Smooth muscle cell (in vitro differentiated cells): ENCODE data around the gene CCDC59. TPM values are rescaled to one million over a fixed set of nuclear protein-coding genes. Genes with fewer than 3 reads are reported as not detected.

Source experiments
- DNase-seq: peaks from one replicate; lab custom pipeline; 2025; ENCODE audit not compliant: unreplicated experiment; lab: John Stamatoyannopoulos, UW
- H2AFZ ChIP-seq: fragments of 200-600 bp; sonication (generic); 2 replicates; pipeline ENCODE4 v1.6.0; 2016; ENCODE audit warnings: antibody characterized with exemption, low read depth, mild to moderate bottlenecking
- H3F3A ChIP-seq: fragments of 200-600 bp; sonication (generic); 2 replicates; pipeline ENCODE4 v1.6.0; 2017; ENCODE audit warnings: antibody characterized with exemption, low read depth
- H3K27ac ChIP-seq: fragments of 200-600 bp; sonication (generic); 2 replicates; pipeline ENCODE4 v1.5.1; 2016; ENCODE audit warnings: low read depth, mild to moderate bottlenecking
- H3K27me3 ChIP-seq: fragments of 200-600 bp; sonication (generic); 2 replicates; pipeline ENCODE4 v1.6.1; 2016; ENCODE audit warnings: low read depth, mild to moderate bottlenecking
- H3K36me3 ChIP-seq: fragments of 200-600 bp; sonication (generic); 2 replicates; pipeline ENCODE4 v1.5.1; 2016; ENCODE audit warnings: low read depth
- H3K4me1 ChIP-seq: fragments of 200-600 bp; sonication (generic); 2 replicates; pipeline ENCODE4 v1.5.1; 2016; ENCODE audit warnings: low read depth
- H3K4me2 ChIP-seq: fragments of 200-600 bp; sonication (generic); 2 replicates; pipeline ENCODE4 v1.6.0; 2016; ENCODE audit warnings: mild to moderate bottlenecking
- H3K4me3 ChIP-seq: fragments of 200-600 bp; sonication (generic); 2 replicates; pipeline ENCODE4 v1.5.1; 2016; ENCODE audit warnings: mild to moderate bottlenecking
- H3K79me2 ChIP-seq: fragments of 200-600 bp; sonication (generic); 2 replicates; pipeline ENCODE4 v1.6.0; 2016; ENCODE audit warnings: low read depth, mild to moderate bottlenecking
- H3K9ac ChIP-seq: fragments of 200-600 bp; sonication (generic); 2 replicates; pipeline ENCODE4 v1.6.0; 2016; ENCODE audit warnings: low read depth
- H3K9me3 ChIP-seq: fragments of 200-600 bp; sonication (generic); replicated peaks from 2 replicates; pipeline ENCODE4 v1.5.1; 2016; ENCODE audit warnings: low read depth
- H4K20me1 ChIP-seq: fragments of 200-600 bp; sonication (generic); 2 replicates; pipeline ENCODE4 v1.6.0; 2016; ENCODE audit warnings: low read depth
- WGBS: methylation state at CpG from one replicate; pipeline ENCODE4 v1.1.7; 2016; ENCODE audit warnings: low lambda C conversion rate; 5-methylcytosine and 5-hydroxymethylcytosine counted together
- polyA plus RNA-seq: library from polyadenylated mRNA; unstranded; fragments of >200 nt; fragmentation: Nextera tagmentation; extraction: Ambion mirVana; gene quantifications from 2 replicates; pipeline ENCODE4 v1.2.1, GENCODE V29; 2016
- total RNA-seq: library from RNA; depleted of rRNA; stranded (reverse); fragments of >200 nt; gene quantifications from 2 replicates; pipeline ENCODE4 v1.2.3, GENCODE V29; 2014
- TF ChIP-seq, protein P1 (sequence below): fragments of 200-600 bp; sonication (generic); IDR thresholded peaks from 2 replicates; pipeline ENCODE4 v1.5.1; 2017; ENCODE audit warnings: borderline replicate concordance, mild to moderate bottlenecking, antibody characterized with exemption; ENCODE audit not compliant: insufficient read depth, poor library complexity, severe bottlenecking

CCDC59 gene
- total and polyA plus RNA-seq, 2 experiments from 2014 or later, result 50.6 to 88.5 TPM

DNA sequence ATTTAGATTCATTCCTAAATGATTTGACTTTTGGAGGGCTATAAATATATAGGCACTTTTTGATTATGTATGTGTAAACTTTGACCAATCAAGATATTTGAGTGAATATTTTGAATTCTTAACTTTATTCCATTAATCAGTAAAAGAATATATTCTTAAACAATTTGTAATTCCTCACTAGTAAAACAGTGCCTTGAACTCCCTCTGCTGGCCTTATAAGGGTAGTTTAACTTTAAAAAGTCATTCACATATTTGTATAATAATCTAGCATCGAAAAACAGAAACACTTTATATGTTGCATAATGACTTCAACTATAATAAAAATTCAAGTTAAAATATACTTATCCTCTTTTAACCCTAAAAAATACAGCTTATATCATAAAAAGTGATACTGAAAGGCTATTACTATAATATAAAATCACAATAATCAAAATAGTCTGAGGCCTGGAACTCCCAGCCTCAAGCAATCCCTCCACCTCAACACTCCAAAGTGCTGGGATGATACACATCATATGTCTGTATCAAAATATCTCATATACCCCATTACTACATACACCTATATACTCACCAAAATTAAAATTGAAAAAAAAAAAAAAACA, 31.2 kb downstream of the CCDC59 start:
- no peak overlapping the region for H3K9ac ChIP-seq
- no peak overlapping the region for H3K4me3 ChIP-seq
- peaks cover 15% of the 10 kb centered on the region for H3K4me1 ChIP-seq
- 64% methylated on average over 1 of the region's 1 CpG for WGBS
- no peak for DNase-seq
- H3K9me3 ChIP-seq, result no peaks in the 10 kb centered on the region
- no peaks in the 10 kb centered on the region for H3F3A ChIP-seq
- H2AFZ ChIP-seq, result no peak overlapping the region
- H3K27me3 ChIP-seq, result no peaks in the 10 kb centered on the region
- H3K4me2 ChIP-seq, result no peak overlapping the region
- no peaks in the 10 kb centered on the region for H3K36me3 ChIP-seq
- H4K20me1 ChIP-seq, result no peaks in the 10 kb centered on the region
- no peaks in the 10 kb centered on the region for H3K79me2 ChIP-seq
- no peak overlapping the region for H3K27ac ChIP-seq
- TF ChIP-seq, protein P1, sequence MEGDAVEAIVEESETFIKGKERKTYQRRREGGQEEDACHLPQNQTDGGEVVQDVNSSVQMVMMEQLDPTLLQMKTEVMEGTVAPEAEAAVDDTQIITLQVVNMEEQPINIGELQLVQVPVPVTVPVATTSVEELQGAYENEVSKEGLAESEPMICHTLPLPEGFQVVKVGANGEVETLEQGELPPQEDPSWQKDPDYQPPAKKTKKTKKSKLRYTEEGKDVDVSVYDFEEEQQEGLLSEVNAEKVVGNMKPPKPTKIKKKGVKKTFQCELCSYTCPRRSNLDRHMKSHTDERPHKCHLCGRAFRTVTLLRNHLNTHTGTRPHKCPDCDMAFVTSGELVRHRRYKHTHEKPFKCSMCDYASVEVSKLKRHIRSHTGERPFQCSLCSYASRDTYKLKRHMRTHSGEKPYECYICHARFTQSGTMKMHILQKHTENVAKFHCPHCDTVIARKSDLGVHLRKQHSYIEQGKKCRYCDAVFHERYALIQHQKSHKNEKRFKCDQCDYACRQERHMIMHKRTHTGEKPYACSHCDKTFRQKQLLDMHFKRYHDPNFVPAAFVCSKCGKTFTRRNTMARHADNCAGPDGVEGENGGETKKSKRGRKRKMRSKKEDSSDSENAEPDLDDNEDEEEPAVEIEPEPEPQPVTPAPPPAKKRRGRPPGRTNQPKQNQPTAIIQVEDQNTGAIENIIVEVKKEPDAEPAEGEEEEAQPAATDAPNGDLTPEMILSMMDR, result peak; percentile 70

DNA sequence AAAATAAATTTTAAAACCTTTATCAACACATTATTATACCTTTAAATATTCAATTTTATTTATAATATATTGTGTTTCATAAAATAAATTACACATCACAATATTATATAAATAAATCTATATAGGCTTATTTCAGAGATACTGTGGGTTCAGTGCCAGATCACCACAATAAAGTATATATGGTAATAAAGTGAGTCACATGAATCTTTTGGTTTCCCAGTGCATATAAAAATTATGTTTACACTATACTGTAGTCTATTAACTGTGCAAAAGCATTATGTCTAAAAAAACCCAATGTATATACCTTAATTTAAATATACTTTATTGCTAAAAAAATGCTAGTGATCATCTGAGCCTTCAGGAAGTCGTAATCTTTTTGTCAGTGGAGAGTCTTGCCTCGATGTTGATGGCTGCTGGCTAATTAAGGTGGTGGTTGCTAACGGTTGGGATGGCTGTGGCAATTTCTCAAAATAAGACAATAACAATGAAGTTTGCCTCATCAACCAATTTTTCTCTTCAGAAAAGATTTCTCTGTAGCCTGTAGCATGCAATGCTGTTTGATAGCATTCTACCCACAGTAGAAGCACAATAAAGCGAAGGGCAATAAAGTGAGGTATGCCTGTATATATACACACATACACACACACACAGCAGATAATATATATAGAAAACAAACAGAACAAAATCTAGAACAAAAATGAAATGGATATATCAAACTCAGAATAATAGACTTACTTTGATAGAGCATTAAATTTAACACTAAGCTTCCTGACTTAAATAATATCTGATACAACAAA, 32.4 kb downstream of the CCDC59 start:
- Histone ChIP-seq H3K4me1 (peaks cover 15% of the 10 kb centered on the region), H3K9me3 (no peaks in the 10 kb centered on the region), H3K27me3 (no peaks in the 10 kb centered on the region), H3K4me2 (no peak overlapping the region), H3K36me3 (no peaks in the 10 kb centered on the region), H3K4me3 (no peak overlapping the region), H3K27ac (no peak overlapping the region), H4K20me1 (no peaks in the 10 kb centered on the region), H2AFZ (no peak overlapping the region), H3F3A (no peaks in the 10 kb centered on the region), H3K79me2 (no peaks in the 10 kb centered on the region), H3K9ac (no peak overlapping the region)
- DNase-seq, result no peak
- WGBS, result 77% methylated on average over 4 of the region's 4 CpGs
- TF ChIP-seq, protein P1, result no peak

DNA sequence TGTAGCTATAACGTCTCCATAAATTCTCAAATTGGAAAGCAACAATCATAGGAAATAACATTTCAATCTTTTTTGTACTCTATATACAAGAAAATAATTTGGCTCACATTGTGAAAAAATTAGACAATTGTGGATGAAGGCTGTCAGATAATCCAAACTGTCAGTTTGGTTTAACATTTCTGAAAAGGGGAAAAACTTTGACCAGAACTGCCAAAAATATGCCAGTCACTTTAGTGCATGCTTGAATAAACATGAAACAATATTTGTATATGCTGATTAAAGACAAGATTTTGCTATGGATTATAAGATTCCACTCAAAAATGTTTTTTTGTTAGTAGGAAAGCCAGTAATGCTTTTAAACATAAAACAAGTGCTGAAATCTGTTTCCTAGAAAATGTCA, 38.9 kb downstream of the CCDC59 start:
- Histone ChIP-seq H3K36me3 (no peaks in the 10 kb centered on the region), H3K4me3 (no peak overlapping the region), H3K27ac (no peak overlapping the region), H4K20me1 (no peaks in the 10 kb centered on the region), H3K9me3 (no peaks in the 10 kb centered on the region), H3K9ac (no peak overlapping the region), H3K4me2 (no peak overlapping the region), H2AFZ (no peak overlapping the region), H3K4me1 (no peaks in the 10 kb centered on the region), H3K79me2 (no peaks in the 10 kb centered on the region), H3K27me3 (no peaks in the 10 kb centered on the region), H3F3A (no peaks in the 10 kb centered on the region)
- WGBS, result 60% methylated on average over 1 of the region's 1 CpG
- no peak for DNase-seq
- TF ChIP-seq, protein P1, result no peak
